ENCODE results near the gene LAMB3.

Gene LAMB3

DNA sequence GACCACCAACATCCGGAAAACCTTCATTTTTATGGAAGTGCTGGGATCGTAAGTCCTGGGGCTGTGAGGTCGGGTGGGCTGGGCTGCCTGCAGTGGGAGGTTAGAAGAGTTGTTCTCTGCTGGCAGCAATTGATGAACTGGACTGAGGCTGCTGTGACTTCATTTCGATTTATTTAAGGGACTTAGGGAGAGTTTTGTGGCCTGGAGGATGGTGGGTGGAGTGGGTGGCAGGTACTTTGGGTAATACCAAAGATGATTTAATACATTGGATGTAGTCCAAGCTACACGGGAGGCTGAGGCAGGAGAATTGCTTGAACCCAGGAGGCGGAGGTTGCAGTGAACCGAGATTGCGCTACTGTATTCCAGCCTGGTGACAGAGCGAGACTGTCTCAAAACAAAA is 57.2 kb downstream of the LAMB3 start:
- TF ChIP-seq CTCF (conservative IDR thresholded peaks at IDR 0.05), result no peak
- no peak overlapping the region for H3K27ac ChIP-seq

- no peak for TF ChIP-seq CTCF (conservative IDR thresholded peaks at IDR 0.05)
- H3K27ac ChIP-seq, result no peak overlapping the region
Measured at GRCh38 chr1:209594440-209594839, 57.8 kb downstream of the LAMB3 start.

DNA sequence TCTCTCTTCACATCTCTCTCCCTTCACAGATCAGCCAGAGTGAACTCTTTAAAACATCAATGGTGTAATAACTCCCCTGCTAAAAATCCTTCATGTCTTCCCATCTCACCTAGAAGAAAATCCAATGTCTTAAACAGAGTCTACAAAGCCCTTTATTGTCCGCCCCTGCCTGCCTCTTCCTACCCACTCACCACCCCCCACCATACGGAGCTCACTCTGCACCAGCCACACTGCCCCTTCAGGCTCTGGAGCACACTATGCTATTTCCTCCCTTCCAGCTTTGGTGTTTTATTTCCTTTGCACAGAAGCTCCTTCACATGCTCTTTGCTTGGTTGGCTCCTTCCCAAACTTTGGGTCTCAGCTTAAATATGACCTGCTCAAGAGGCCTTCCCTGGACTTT is 58.5 kb downstream of the LAMB3 start:
- no peak; the same call in 1 of the 2 replicates for TF ChIP-seq CTCF (conservative IDR thresholded peaks at IDR 0.05)

DNA sequence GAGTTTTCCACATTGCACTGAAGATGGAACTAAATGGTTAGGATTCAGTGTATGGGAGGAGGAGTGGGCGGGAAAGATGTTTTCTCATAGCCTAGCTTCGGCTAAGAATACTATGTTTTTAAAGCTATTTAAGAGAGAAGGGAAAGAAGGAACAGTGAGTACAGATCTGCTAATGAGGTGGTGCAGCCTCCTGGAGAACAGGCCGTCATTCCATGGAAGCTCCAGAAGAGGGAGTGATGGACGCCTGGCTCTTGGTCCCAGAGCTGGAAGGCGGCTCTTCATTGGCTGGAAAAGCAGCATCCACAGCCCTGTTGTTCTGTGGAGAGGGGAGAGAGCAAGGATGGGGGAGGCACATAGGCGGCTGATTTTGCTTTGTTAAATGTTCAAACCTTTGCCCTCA is 61.8 kb downstream of the LAMB3 start:
- no peak overlapping the region for H3K27ac ChIP-seq
- TF ChIP-seq CTCF (conservative IDR thresholded peaks at IDR 0.05), result peak; percentile 76

More for the DNA sequence above, 58.5 kb downstream of the LAMB3 start:
- H3K27ac ChIP-seq, result no peak overlapping the region

- no peak for TF ChIP-seq CTCF (conservative IDR thresholded peaks at IDR 0.05)
- no peak overlapping the region for H3K27ac ChIP-seq
Measured at GRCh38 chr1:209589863-209590262, 62.4 kb downstream of the LAMB3 start.

GRCh38 chr1:209589440-209589839 is 62.8 kb downstream of the LAMB3 start:
- no peak for TF ChIP-seq CTCF (conservative IDR thresholded peaks at IDR 0.05)
- H3K27ac ChIP-seq, result no peak overlapping the region

- TF ChIP-seq CTCF (conservative IDR thresholded peaks at IDR 0.05), result no peak
Measured at GRCh38 chr1:209587789-209588188, 64.4 kb downstream of the LAMB3 start.

More at GRCh38 chr1:209587789-209588188, 64.4 kb downstream of the LAMB3 start:
- no peak overlapping the region for H3K27ac ChIP-seq

Data from VCaP (cell line).